HG03280 (cell line): ENCODE measurements around the gene GPC4.
"Not testable (repeated sequence)": the region's sequence is repeated elsewhere in the genome, so short reads cannot be mapped to it uniquely, and the experiment has no call there.

Source experiments
- ATAC-seq: cut with Tn5 transposase; IDR thresholded peaks from one replicate; pipeline ENCODE4 v1.9.1; 2021; ENCODE audit warnings: mild to moderate bottlenecking, moderate library complexity; ENCODE audit not compliant: unreplicated experiment

The GPC4 gene

DNA sequence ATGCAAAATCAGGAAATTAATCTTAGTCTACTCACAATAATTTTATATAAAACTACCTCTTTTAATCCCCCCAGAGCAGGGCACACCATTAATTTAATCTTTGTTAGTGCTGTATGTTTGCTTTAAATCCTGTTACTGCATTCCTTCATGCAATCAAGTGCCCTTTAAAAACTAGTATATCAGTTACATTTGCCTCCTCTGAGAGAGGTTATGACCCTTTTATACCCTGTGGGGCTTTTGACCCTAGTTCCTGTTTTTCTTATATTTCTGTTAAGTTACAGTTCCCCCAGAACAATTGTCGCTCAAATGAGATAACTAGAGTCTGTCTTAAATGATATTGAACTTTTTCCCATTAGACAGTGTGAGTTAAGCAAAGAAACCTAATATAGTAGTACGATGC, 46.2 kb downstream of the GPC4 start:
- ATAC-seq, result no peak

GRCh38 chrX:133366735-133367134, 48.6 kb downstream of the GPC4 start:
- no peak for ATAC-seq

- no peak for ATAC-seq
Measured at GRCh38 chrX:133365871-133366611, 49.2 kb downstream of the GPC4 start.

GRCh38 chrX:133364865-133365264, 50.4 kb downstream of the GPC4 start:
- ATAC-seq, result no peak

DNA sequence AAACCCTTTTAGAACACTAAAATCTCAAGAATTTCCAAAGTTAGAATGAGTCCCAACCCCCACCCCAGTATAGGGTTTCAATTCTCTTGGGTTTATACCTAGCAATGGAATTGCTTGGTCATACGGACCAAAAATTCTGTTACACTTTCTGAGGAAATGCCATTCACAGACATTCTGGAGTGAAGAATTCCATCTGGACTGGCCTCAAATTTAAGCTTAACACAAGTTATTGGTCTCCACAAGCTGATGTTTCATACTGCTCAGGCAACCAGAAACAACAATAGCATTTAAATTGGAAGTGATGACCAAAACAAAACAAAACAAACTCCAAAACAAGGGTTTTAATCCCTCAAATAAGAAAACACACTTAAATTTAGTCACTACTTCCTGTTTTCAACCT, 51.1 kb downstream of the GPC4 start:
- no peak for ATAC-seq

DNA sequence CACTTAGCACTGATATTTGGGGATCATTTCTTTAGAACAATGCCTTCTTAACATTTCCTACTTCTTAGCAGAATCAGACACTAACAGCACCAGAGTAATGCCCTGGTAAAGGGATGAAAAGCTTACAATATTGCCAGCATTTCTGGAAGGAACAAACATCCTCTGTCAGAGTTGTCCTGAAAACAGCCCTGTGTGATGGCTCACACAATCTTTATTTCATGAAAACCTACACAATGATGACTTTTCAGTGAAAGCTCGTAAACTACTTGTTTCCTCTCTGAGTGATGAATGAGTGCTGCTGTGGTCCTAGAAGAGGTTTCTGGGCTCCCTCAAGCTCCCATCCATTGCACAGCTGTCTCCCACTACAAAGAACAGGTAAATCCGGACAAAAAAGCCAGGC, 52.8 kb downstream of the GPC4 start:
- no peak for ATAC-seq

DNA sequence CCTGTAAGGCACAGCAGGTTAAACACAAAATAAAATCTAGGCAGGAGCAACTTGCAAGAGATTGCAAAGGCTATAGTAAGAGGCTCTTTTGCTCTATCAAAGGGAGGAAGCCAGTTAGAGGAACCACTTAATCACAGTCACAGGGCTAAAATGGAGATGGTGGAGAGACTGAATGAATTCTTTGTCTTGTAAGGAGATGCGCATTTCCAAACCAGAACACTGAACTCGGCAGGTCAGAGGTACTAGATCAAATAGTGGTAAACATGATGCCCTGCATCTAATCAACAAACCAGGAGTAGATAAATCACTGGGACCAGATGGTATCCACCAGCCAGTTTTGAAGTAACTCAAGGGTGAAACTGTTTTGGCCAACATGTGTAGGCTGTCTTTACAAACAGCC, 55.8 kb downstream of the GPC4 start:
- no peak for ATAC-seq

DNA sequence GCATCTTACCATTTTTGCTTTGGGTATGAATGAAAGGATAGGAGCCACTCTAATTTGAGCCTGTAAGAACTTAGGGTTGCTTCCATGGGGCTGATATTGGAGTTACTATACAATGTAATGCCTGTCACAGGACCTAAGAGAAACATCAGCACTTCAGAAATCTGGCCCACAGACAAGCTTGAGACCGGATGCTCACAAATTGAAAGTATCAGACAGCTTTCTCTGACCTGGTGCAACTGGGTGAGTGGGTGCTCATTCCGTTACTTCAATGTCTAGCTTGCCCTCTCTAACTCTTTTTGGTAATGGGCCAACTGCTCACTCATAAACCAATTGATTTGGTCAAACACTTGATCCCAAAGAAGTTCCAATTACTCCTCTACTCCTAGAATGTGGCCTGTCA, 62.1 kb downstream of the GPC4 start:
- ATAC-seq, result no peak

DNA sequence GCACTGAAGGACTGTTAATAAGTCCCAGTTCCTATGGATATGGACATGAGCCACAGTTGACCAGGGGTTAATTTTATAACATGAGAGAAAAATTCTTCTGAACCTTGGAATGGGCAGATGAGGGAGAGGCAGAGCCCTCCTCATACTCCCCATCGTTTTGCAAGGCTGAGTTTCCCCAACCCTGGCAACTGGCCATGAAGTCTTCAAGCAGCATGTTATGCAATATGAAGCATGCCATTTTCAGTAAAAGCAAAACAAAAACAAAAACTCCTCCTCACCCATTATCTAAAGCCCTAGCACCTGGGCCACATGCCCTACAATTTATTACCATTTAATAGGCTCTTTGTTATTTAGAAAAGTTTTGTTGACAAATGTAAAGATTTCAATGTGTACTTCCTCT, 64.5 kb downstream of the GPC4 start:
- no peak for ATAC-seq

DNA sequence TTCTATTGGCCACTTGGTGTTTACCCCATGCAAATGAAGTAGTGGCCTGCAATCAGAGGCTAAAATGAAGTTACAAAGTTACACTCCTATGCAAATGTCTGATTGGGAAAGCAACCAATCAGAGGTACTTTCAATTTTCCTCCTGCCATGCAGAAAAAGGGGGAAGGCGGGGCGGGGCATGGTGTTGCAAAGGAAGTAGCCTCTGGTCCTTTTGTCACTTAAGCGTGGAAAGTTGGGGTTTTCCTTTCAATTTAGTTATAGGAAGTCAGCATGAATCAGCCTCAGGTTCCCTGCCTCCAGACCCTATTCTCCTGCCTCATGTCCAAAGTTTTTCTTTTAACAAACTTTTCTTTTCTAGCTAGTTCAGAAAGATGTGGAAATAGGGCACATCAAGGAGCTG, 69.3 kb downstream of the GPC4 start:
- no peak for ATAC-seq

DNA sequence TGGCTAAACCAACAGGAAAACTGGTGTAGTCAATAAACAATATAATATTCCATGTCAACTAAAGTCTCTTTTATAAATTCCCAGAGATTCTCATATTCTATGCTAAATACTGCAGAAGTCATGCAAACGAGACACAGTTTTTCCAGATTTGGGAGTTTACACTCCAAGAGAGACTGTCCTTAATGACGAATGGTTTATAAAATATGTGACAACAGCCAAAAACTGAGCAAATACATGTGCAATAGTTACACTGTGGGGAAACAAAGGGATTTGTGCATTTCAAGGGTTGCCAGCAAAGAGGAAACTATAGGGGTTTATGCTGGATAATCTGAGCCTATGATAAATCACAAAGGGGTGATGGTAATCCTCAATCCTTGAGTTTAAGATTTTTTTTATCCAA, 75.7 kb downstream of the GPC4 start:
- no peak for ATAC-seq

DNA sequence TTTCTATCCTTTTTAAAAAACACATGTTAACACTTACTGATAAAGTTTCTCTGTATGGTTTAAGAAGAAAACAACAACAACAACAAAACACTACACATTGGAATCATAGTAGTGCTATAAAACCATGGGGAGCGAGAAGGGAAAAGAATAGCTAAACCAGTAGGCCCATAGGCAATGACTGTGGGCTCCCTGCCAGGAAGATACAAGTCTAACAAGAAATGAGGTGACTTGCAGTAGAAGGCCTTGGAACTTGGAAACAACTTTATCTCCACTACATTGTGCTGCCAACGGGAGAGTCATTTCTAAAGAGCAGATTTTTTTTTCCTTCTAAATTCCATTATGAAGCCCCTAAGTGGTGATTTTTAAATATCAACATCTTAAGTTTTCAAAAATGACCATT, 78.0 kb downstream of the GPC4 start:
- no peak for ATAC-seq

DNA sequence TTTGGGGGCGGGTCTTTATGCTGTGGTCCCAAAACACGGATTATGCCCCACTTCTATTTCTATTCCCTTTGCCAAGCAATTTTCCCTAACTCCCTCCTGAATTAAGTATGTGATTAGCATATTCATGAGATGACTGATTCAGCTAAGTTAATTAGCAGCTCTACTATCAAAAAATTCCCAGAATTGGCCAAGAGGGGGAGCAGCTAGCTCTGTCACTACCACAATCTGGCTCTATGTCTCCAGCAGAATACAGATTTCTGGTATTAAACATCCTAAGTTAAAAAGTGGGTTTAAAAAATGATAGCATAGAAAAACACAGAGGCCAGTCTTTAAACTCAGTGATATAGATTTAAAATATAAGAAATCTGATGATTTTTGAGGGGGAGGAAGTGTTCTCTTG, 80.3 kb downstream of the GPC4 start:
- no peak for ATAC-seq

GRCh38 chrX:133333154-133333750, 82.0 kb downstream of the GPC4 start:
- no peak for ATAC-seq

- ATAC-seq, result no peak
Measured at GRCh38 chrX:133332737-133333136, 82.6 kb downstream of the GPC4 start.

- no peak for ATAC-seq
Measured at GRCh38 chrX:133330956-133331355, 84.3 kb downstream of the GPC4 start.

GRCh38 chrX:133325422-133325821, 89.9 kb downstream of the GPC4 start:
- no peak for ATAC-seq

GRCh38 chrX:133323431-133323830, 91.9 kb downstream of the GPC4 start:
- no peak for ATAC-seq

- not testable (repeated sequence) for ATAC-seq
Measured at GRCh38 chrX:133322269-133322668, 93.0 kb downstream of the GPC4 start.

- ATAC-seq, result no peak
Measured at GRCh38 chrX:133321451-133321850, 93.8 kb downstream of the GPC4 start.

DNA sequence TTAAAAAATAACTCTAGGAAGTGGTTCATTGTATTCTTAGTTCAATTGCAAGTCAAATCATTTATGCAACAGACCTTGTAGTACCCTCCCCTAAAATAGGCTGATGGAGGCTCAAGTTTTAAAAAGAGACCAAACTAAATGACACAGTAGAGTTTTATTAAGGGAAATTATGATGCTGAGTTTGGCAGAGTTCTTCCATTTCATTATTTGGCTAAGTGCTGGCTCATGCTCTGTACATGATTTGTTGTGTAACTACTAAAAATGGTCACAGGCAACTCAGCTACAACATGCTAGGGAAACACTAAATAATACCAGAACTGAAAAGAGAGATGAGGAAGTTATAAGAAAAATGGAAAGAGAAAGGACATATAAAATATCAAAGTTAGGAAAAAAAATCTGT, 101.0 kb downstream of the GPC4 start:
- no peak for ATAC-seq

DNA sequence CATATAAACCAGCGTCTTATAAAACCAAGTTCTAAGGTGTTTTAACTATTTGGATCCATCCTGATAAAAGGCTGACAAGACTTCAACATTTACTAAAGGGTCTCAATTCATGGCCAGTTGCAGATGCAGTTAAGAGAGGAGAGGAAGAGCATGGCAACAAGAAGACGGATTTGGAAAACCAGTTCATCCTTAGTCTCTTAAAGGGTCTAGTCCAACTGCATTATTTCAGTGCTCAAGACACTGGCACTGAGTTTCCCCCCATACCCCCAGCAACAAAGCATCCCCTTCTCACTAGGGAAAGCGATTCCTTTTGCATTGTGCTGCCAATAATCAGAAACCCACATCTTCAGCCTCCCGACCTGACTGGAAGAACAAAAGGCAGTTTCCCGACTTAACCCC, 106.8 kb downstream of the GPC4 start:
- no peak for ATAC-seq
